CD4-positive, alpha-beta T cell treated with Interleukin-1 beta for 1 hour (primary cell): ENCODE measurements around the gene RER1.
"Not testable (repeated sequence)": the region's sequence is repeated elsewhere in the genome, so short reads cannot be mapped to it uniquely, and the experiment has no call there.

Experiments used
- DNase-seq, 2 donors: peaks; one replicate each; pipeline ENCODE4 v3.0.0-alpha.2; 2020 to 2022

Gene RER1

DNA sequence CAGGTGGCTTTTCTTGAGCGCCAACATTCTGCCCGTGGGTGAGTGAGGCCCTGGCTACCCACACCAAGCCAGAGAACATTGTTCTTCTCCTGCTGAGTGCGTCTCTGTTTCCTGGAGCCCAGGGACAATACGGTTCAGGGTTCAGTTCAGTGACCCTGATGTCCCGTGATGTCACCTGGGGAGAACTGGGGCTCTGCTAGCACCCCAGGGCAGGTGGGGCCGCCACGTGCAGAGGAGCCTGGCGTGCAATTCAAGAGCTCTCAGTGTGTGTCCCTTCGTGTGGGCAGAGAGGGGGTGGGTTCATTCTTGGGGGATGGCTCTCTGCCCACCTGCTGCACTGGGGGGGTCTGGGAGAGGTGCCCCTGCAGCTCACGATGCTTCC, 38.9 kb downstream of the RER1 start:
- DNase-seq: no peak

- no peak for DNase-seq
Measured at GRCh38 chr1:2431103-2431502, 39.5 kb downstream of the RER1 start.

GRCh38 chr1:2431518-2431917, 39.9 kb downstream of the RER1 start:
- DNase-seq: no peak

- DNase-seq: no peak
Measured at GRCh38 chr1:2432441-2432844, 40.8 kb downstream of the RER1 start.

DNA sequence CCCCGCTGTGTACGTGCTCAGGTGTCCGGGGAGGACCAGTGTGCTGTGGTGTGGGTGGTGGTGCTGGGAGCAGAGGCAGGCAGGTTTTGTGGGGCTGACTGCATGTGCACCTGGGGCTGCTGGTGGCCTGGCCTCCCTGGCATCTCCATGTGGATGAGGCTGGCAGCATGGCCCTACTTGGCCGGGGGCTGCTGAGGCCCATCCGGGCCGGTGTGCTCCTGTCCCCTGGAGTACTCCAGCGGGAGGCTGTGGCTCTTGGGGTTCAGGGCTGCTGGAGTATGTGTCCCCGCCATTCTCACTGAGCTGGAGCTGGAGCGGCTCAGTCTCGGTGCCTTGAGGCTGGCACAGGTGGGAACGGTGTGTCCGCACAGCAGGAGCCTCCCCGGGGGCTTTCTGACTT, 41.6 kb downstream of the RER1 start:
- DNase-seq: no peak

- DNase-seq: no peak
Measured at GRCh38 chr1:2433936-2434655, 42.5 kb downstream of the RER1 start.

DNA sequence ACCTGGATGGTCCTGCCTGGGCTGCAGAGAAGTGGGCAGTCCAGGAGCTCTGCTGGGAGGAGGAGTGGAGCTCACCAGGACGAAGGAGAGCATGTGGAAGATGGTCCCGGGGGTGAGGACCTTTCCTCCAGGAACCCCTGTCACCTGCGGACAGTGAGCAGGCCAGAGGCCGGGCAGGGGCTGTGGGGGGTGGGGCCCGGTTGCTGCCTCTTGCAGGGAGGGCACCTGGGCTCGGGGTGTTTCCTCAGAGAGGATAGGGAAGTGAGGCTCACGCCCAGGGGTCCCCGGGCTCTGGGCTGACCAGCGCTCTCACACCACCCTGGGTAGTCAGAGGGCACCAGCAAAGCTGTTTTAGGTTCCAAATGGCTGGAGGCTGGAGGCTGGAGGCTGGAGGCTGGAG, 43.5 kb downstream of the RER1 start:
- DNase-seq: no peak

GRCh38 chr1:2435746-2436355, 44.2 kb downstream of the RER1 start:
- DNase-seq: no peak

GRCh38 chr1:2436876-2437275, 45.2 kb downstream of the RER1 start:
- no peak for DNase-seq

DNA sequence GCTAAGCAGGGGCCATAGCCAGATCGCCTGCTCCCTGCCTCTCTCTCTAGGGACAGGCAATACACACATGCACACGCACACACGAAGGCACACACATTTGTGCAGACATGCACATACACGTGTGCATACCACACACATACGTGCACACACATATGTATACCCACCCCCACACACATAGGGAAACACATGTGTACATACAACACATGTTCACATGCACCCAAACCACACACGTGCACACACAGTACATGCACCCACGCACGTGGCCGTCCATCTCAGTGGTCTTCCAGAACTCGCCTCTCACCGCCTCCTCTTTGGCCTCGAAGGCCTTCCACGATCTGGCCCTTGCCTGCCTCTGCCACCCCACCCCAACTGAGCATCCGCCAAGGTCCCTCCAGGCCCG, 46.0 kb downstream of the RER1 start:
- no peak for DNase-seq

DNA sequence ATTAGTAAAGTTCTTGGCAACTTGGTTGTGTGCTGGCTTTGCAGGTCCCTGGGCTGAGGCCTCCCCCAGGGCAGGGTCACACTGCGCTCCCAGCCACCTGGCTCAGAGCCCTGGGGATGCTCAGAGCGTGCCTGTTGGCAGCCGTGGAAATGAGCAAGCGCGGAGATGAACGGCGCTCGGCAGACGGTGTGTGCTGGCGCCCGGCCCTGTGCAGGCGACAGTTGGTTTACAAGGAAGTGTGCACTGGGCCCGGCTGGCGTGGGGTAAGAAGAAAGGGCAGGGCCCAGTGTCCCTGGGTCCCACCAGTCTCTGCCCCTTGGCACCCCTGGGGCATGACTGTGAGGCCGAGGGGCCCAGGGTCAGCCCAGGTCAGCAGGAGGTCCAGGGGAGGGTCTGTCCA, 46.4 kb downstream of the RER1 start:
- DNase-seq: no peak

DNA sequence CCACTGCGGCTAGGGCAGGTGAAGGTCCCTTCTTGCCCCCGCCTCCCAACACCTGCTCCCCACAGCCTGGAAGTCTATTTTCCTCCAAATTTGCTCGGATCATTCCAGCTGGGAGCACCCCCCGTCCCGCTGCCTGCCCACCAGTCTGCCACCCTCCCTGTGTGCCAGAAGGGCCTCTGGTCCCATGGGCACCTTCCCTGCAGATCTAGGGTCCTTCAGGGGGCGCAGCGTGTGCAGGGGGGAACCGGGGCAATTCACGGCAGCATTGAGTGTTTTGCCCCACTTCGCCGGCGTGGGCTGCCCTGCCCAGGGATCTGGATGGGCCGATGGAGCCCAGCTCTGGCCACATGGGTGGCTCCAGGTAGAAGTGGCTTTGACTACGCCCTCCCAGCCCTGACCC, 47.0 kb downstream of the RER1 start:
- no peak for DNase-seq

DNA sequence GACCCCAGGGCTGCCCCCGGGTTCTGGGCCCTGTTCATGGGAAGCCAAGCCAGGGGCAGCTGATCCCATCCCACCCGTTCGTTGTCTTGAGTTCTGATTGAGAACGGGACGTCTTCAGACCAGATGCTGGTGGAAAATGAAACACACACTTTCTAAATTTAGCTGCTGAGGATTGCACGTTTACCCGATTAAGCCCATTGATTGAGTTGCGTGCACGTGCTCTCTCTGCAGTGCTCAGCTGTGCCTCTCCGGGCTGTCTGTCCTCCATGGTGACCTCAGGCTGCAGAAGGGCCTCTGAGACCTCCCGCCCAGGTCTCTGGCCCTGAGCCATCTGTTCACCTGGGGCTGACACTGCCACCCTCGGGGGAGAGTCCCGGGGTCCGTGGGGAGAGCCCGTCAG, 47.7 kb downstream of the RER1 start:
- no peak for DNase-seq

- not testable (repeated sequence) for DNase-seq
Measured at GRCh38 chr1:2440346-2440745, 48.7 kb downstream of the RER1 start.

DNA sequence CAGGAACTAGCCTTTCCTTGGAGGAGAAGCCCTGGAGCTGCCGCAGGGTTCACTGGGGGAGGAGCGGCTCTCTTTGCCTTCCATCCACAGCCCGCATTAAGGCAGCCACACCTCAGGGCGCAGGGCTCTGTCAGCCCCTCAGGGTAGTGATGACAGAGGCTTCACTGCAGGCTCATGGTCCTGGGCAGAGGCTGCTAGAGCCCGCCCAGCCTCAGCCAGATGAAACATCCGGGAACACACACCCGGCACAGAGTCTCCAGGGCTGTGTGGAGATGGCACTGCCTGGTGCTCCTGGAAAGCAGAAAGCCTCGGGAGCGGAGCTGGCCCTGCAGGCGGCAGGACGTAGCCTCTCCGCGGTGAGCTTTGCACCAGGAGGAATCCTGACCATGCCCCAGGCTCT, 50.1 kb downstream of the RER1 start:
- no peak for DNase-seq

GRCh38 chr1:2442661-2443060, 51.0 kb downstream of the RER1 start:
- DNase-seq: no peak

DNA sequence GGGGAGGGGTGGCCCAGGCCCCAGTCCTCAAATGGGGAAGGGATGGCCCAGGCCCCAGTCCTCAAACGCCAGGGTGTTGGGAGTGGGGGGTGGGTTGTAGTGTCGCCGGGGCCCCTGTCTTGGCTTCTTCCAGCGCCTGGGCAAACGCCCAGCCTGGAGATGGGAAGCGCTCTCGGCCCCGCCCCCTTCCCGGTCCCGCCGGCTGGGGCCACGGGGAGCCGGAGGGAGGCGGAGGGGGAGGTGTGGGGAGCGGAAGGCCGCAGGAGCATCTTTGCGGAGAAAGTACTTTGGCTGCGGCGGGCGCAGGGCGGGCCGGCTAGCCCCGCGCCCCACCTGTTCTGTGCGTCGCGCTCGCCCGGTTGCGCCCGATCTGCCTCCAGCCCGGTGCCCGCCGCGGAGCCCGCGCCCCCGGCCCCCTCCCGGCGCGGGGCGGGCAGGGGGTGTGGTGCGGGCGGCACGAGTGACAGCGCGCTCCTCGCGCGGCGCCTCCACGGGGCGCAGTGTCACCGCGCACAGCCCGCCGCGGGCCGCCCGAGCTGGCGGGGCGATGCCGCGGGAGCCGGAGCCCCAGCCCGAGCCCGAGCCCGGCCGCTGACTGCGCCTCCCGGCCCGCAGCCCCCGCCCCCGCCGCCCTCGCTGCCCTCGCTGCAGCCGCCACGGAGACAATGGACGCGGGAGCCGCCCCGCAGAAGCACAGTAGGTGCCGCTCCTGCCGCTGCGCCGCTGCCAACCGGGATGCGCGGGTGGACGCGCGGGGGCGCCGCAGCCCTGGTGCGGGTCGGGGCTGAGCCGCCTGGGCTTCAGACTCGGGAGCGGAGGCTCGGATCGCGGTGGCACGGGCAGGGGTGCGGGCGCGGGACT, 51.9 kb downstream of the RER1 start:
- peak; percentile 14 to 16 for DNase-seq

GRCh38 chr1:2444138-2444591, 52.5 kb downstream of the RER1 start:
- no peak for DNase-seq

GRCh38 chr1:2445162-2445822, 53.7 kb downstream of the RER1 start:
- DNase-seq: no peak

DNA sequence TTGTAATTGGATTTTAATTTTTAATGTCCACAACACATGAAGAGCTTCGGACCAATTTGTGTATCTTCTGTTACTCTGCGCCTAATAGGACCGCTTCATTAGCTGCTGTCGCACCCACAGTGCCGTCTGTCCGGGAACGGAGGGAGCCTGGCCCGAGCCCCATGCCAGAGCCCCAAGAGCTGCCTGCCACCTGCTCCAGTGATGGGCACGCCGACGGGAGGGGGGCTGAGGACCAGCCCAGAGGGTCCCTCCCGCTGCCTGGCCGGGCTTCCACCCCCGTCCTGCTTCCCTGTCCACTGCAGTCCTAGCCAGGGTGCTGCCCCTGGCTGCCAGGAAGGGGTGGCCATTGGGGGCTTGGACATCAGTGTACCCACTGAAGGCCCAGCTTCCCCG, 54.2 kb downstream of the RER1 start:
- DNase-seq: no peak

DNA sequence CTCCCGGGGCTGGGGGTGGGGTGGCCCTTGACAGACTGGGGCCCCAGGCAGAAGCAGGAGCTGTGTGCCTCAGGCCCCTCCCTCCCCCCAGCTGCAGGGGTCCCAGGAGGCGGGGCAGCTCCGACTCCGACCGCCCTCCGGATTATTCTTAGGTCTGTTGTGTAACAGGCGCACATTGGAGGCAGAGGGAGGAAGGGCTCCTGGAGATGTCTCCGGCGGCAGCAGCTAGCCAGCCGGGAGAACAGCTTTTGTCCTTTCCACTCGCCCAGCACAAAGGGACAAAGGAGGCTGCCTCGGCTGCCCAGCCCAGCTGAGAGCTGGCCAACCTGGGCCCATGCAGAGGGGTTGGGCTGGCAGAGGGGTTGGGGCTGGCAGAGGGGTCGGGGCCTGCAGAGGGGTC, 54.8 kb downstream of the RER1 start:
- DNase-seq: no peak

GRCh38 chr1:2446861-2447260, 55.2 kb downstream of the RER1 start:
- no peak for DNase-seq
